ENCODE data around the gene MTOR. TPM values are rescaled to one million over a fixed set of nuclear protein-coding genes. Genes with fewer than 3 reads are reported as not detected.
"Not testable (repeated sequence)": the region's sequence is repeated elsewhere in the genome, so short reads cannot be mapped to it uniquely, and the experiment has no call there.

The MTOR gene
- polyA plus RNA-seq, 1 of the 3 experiments (the other 2 are of a cell fraction): 20.9 TPM

DNA sequence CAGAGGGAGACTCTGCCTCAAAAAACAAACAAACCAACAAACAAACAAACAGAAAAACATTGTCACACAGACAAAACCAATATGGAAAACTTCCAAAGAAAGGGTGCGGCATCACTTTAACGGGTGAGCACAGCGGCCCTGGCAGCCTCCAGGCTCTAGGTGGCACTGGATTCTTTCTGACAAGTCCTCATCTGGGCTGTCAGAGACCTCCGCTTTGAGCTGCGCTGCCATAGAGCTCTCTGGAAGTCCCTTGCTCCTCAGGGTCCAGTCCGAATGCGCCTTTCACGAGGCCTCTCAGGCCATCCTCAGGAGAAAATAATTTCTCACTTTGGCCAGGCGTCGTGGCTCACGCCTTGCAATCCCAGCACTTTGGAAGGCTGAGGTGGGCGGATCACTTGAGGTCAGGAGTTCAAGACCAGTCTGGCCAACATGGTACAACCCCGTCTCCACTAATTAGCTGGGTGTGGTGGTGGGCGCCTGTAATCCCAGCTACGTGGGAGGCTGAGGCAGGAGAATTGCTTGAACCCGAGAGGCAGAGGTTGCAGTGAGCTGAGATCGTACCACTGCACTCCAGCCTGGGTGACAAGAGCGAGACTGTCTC, 198.3 kb downstream of the MTOR start:
- POLR2A ChIA-PET; H4K20me1 ChIP-seq (ENCODE audit: insufficient read depth); H3K9ac ChIP-seq; H3K9me2 ChIP-seq; H3K9me3 ChIP-seq; H3K4me2 ChIP-seq; H3K4me3 ChIP-seq (ENCODE audit: low read depth in 2 of 2, low read length in 1 of 2); H3K4me1 ChIP-seq (ENCODE audit: control insufficient read depth in 1 of 2, insufficient read depth in 2 of 2, low read depth in 1 of 2, low read length in 1 of 2); H3K27ac ChIP-seq (ENCODE audit: low read depth in 2 of 2, low read length in 1 of 2); H2AFZ ChIP-seq (ENCODE audit: low read depth); H3K27me3 ChIP-seq (ENCODE audit: insufficient read depth): not testable (repeated sequence)
- peaks cover 18% of the 10 kb centered on the region for H3K79me2 ChIP-seq (ENCODE audit: insufficient read depth)
- DNase-seq: peak; percentile 61
- TF ChIP-seq, protein P1, sequence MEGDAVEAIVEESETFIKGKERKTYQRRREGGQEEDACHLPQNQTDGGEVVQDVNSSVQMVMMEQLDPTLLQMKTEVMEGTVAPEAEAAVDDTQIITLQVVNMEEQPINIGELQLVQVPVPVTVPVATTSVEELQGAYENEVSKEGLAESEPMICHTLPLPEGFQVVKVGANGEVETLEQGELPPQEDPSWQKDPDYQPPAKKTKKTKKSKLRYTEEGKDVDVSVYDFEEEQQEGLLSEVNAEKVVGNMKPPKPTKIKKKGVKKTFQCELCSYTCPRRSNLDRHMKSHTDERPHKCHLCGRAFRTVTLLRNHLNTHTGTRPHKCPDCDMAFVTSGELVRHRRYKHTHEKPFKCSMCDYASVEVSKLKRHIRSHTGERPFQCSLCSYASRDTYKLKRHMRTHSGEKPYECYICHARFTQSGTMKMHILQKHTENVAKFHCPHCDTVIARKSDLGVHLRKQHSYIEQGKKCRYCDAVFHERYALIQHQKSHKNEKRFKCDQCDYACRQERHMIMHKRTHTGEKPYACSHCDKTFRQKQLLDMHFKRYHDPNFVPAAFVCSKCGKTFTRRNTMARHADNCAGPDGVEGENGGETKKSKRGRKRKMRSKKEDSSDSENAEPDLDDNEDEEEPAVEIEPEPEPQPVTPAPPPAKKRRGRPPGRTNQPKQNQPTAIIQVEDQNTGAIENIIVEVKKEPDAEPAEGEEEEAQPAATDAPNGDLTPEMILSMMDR (IDR thresholded peaks at IDR 0.05): peak; percentile 28; the same call in 1 of the 2 replicates
- peak; percentile 35; the same call in 1 of the 2 replicates for TF ChIP-seq RAD21 (IDR thresholded peaks at IDR 0.05; ENCODE audit: low read length)
- peaks cover 35 to 37% of the 10 kb centered on the region in 2 experiments for H3K36me3 ChIP-seq (replicated peaks in 1 of 2; ENCODE audit: control insufficient read depth in 1 of 2, insufficient read depth in 2 of 2, low read length in 1 of 2)
- H3F3A ChIP-seq (replicated peaks; ENCODE audit: insufficient read depth): peaks cover 14% of the 10 kb centered on the region
- CTCF ChIA-PET: interaction anchor here (0.6 to 5.3 kb wide), 6 partner anchors 9 to 187 kb away, joined by 3 to 49 read pairs (median 4); no protein-coding TSS in a partner anchor
- 90% methylated on average over 18 of the region's 18 CpGs for WGBS (ENCODE audit: low lambda C conversion rate)

DNA sequence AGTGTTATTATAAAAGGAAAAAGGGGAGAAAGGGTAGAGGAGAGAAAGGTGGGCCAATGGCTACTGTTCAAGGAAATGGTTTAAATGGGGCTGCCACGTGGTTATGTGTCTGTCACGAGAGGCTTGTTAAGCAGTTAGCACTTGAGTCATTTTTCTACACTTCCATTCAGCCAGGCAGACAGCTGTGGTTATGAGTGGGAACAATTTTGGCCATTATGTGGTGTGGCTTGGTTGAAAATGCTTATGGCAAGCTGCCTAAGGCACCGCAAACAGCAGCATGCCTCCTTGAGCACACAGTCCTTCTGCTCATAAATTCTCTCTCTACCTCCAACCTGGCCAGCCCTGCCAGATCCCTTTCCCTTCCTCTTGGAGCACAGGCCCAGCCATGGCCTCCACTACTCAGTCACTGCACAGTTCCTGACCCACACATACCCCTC, 199.4 kb downstream of the MTOR start:
- no peak for DNase-seq
- no peak overlapping the region for H3K9ac ChIP-seq

DNA sequence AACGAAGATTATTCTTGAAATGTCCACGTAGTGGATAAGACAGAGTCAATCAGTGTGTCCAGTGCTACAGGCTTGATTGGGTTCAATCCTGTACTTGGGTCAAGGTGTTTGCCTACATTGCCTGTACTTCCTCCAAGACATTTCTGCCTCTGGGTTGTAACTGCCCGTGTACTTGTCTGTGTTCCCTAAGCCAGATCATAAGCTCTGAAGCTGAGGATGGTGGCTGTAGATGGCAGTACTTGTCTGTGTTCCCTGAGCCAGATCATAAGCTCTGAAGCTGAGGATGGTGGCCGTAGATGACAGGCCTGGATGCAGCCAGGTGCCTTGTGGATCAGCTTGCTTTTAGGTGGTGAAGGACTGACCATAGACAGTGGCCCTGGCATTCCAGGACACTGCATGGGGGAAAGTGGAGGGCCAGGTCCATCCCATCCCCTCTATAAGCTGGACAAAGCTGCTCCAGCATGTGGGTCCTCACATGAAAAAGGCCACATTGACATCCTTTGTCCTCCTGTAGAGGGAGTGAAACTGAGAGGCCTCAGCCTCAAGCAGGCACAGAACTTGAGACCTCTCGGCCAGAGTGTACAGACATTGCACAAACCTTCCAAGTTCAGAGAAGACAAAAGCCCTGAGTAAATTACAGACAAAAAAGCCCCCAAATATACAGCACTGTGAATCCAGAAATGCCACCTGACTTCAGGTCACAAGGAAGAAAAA, 200.5 kb downstream of the MTOR start:
- WGBS (ENCODE audit: low lambda C conversion rate): 90% methylated on average over 5 of the region's 5 CpGs
- H3F3A ChIP-seq (replicated peaks; ENCODE audit: insufficient read depth): peaks cover 14% of the 10 kb centered on the region
- peak overlapping the region; percentile 86; the same call in 1 of the 2 replicates for H3K4me2 ChIP-seq
- H3K9me2 ChIP-seq: no peaks in the 10 kb centered on the region
- no peaks in the 10 kb centered on the region for H4K20me1 ChIP-seq (ENCODE audit: insufficient read depth)
- ChIA-PET POLR2A (no interaction called here), CTCF (interaction anchor here (0.6 to 5.3 kb wide), 4 partner anchors 9 to 584 kb away, joined by 3 to 49 read pairs (median 9); no protein-coding TSS in a partner anchor)
- H3K27me3 ChIP-seq (ENCODE audit: insufficient read depth): no peaks in the 10 kb centered on the region
- peaks cover 31% of the 10 kb centered on the region for H3K79me2 ChIP-seq (ENCODE audit: insufficient read depth)
- no peak overlapping the region for H3K27ac ChIP-seq (ENCODE audit: low read depth in 2 of 2, low read length in 1 of 2)
- no peaks in the 10 kb centered on the region for H3K9me3 ChIP-seq
- H3K9ac ChIP-seq: no peak overlapping the region
- peaks cover 5 to 13% of the 10 kb centered on the region in 2 experiments; a peak in 3 of 4 replicates for H3K4me1 ChIP-seq (ENCODE audit: control insufficient read depth in 1 of 2, insufficient read depth in 2 of 2, low read depth in 1 of 2, low read length in 1 of 2)
- no peak overlapping the region for H2AFZ ChIP-seq (ENCODE audit: low read depth)
- no peak overlapping the region for H3K4me3 ChIP-seq (ENCODE audit: low read depth in 2 of 2, low read length in 1 of 2)
- DNase-seq: no peak
- peaks cover 22 to 23% of the 10 kb centered on the region in 2 experiments for H3K36me3 ChIP-seq (replicated peaks in 1 of 2; ENCODE audit: control insufficient read depth in 1 of 2, insufficient read depth in 2 of 2, low read length in 1 of 2)
- TF ChIP-seq RXRA (IDR thresholded peaks at IDR 0.05; ENCODE audit: borderline replicate concordance, low read depth): no peak
- TF ChIP-seq, protein P2, sequence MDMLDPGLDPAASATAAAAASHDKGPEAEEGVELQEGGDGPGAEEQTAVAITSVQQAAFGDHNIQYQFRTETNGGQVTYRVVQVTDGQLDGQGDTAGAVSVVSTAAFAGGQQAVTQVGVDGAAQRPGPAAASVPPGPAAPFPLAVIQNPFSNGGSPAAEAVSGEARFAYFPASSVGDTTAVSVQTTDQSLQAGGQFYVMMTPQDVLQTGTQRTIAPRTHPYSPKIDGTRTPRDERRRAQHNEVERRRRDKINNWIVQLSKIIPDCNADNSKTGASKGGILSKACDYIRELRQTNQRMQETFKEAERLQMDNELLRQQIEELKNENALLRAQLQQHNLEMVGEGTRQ (IDR thresholded peaks at IDR 0.05; ENCODE audit: borderline replicate concordance, low read depth, low read length): no peak
- TF ChIP-seq TCF12 (IDR thresholded peaks at IDR 0.05): no peak
- no peak for TF ChIP-seq NRF1 (IDR thresholded peaks at IDR 0.05; ENCODE audit: low read depth, low read length)
- TF ChIP-seq RCOR1 (IDR thresholded peaks at IDR 0.05; ENCODE audit: low read length): no peak
- TF ChIP-seq SMC3 (IDR thresholded peaks at IDR 0.05; ENCODE audit: low read depth, low read length): no peak
- TF ChIP-seq POLR2AphosphoS5 (IDR thresholded peaks at IDR 0.05; ENCODE audit: low read depth, low read length): no peak

More for the DNA sequence above, 199.4 kb downstream of the MTOR start:
- no peak overlapping the region for H3K27ac ChIP-seq (ENCODE audit: low read depth in 2 of 2, low read length in 1 of 2)
- H3K4me3 ChIP-seq (ENCODE audit: low read depth in 2 of 2, low read length in 1 of 2): no peak overlapping the region
- H3F3A ChIP-seq (replicated peaks; ENCODE audit: insufficient read depth): peaks cover 14% of the 10 kb centered on the region
- ChIA-PET POLR2A (no interaction called here), CTCF (interaction anchor here (2.0 to 5.3 kb wide), 3 partner anchors 11 to 582 kb away, joined by 4 to 49 read pairs (median 9); no protein-coding TSS in a partner anchor)
- H3K4me1 ChIP-seq (ENCODE audit: control insufficient read depth in 1 of 2, insufficient read depth in 2 of 2, low read depth in 1 of 2, low read length in 1 of 2): peaks cover 5 to 13% of the 10 kb centered on the region in 2 experiments; a peak in 3 of 4 replicates
- WGBS (ENCODE audit: low lambda C conversion rate): 93% methylated on average over 3 of the region's 3 CpGs
- peaks cover 28% of the 10 kb centered on the region for H3K79me2 ChIP-seq (ENCODE audit: insufficient read depth)
- no peaks in the 10 kb centered on the region for H3K9me2 ChIP-seq
- no peaks in the 10 kb centered on the region for H3K27me3 ChIP-seq (ENCODE audit: insufficient read depth)
- H2AFZ ChIP-seq (ENCODE audit: low read depth): no peak overlapping the region
- H3K36me3 ChIP-seq (replicated peaks in 1 of 2; ENCODE audit: control insufficient read depth in 1 of 2, insufficient read depth in 2 of 2, low read length in 1 of 2): peaks cover 24 to 26% of the 10 kb centered on the region in 2 experiments
- no peaks in the 10 kb centered on the region for H3K9me3 ChIP-seq
- TF ChIP-seq GABPA (IDR thresholded peaks at IDR 0.05; ENCODE audit: low read depth) (no peak), POLR2AphosphoS5 (IDR thresholded peaks at IDR 0.05; ENCODE audit: low read depth, low read length) (no peak)
- H4K20me1 ChIP-seq (ENCODE audit: insufficient read depth): no peaks in the 10 kb centered on the region
- H3K4me2 ChIP-seq: no peak overlapping the region
